ENCODE results near the gene TRPM4. TPM values are rescaled to one million over a fixed set of nuclear protein-coding genes. Genes with fewer than 3 reads are reported as not detected.

Gene TRPM4
- polyA plus RNA-seq, 4 donors: 15.8 to 298 (median 92.6) TPM

DNA sequence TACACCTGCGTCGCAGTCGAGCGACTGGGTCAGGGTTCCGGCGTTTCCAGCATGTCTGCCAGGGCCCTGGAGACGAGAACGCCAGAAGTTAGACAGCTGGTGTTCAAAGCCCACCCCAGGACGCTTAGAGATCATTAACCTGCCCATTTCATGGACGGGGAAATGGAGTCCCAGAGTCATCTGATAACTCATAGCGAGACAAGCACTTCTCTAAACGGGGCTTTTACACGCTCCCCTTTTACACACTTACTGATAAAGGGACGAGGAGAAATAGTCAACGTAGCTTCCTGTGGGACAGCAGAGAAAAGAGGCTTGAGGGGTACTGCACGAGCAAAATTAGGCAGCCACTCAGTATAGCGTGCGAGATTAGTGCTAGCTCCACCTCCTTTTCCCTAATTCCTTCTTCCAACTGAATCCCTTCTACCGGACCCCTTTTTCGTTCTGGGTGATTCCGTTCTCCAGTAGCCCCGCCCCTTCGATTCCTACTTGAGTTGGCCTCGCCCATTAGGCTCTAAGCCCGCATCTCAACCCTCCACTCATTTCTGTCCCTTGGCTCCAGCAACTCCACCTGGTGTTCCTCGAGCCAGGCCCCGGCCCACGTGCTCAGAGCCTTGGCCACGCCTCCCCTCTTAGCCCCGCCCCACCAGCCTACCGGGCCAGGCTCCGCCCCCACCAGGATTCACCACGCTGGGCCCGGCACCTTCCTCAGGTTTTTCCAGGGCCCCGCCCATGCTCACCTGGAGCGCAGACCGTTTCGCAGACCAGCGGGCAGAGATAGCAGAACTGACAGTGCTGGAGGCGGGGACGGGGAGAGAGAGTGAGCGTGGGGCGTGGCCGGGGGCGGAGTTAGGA, 6.1 kb upstream of the TRPM4 start:
- Histone ChIP-seq H3K27me3 (ENCODE audit: control insufficient read depth in 3 of 3, insufficient read depth in 3 of 3, low read length in 3 of 3) (peaks cover 0 to 74% (median 0%) of the 10 kb centered on the region in 3 donors), H3K36me3 (ENCODE audit: control insufficient read depth in 3 of 3, insufficient read depth in 2 of 3, low read depth in 1 of 3, low read length in 3 of 3) (no peaks in the 10 kb centered on the region), H3K27ac (ENCODE audit: low read depth in 1 of 3, low read length in 2 of 3) (peak overlapping the region; percentile 79 to 95 (median 88)), H3K9me3 (ENCODE audit: control insufficient read depth in 2 of 2, insufficient read depth in 1 of 2, low read depth in 1 of 2, low read length in 1 of 2) (peaks cover 0 to 14% of the 10 kb centered on the region in 2 donors), H3K4me3 (ENCODE audit: low read depth in 1 of 3, low read length in 3 of 3) (peak overlapping the region in 2 of 3 donors; percentile 59 to 67), H3K4me1 (ENCODE audit: control insufficient read depth in 3 of 3, insufficient read depth in 2 of 3, low read depth in 1 of 3, low read length in 2 of 3) (peaks cover 0 to 29% (median 4%) of the 10 kb centered on the region in 3 donors)
- 2 to 8% (median 6%) methylated on average over 45 of the region's 45 CpGs for WGBS, 3 donors
- DNase-seq (peak; percentile 82 to 98), FAIRE-seq (no peak)

DNA sequence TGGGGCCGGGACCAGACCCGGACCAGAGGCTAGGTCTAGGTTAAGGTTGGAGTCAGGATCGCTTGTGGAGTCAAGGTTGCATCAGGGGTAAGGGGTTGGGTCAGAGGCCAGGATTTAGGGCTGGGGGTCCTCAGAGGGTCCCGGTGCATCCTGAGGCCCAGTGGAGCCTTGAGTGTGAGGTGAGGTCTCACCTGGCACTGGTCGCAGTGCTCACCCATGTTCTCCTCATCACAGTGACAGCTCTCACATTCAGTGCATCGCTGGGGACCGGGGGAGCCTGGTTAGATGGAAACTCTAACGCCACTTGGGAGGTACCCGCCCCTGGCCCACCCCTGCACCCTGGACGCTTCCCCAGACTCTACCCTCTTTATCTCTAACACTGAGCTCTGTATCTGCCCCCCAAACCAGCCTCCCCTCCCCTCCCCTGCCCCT, 5.5 kb upstream of the TRPM4 start:
- Histone ChIP-seq H3K27me3 (ENCODE audit: control insufficient read depth in 3 of 3, insufficient read depth in 3 of 3, low read length in 3 of 3) (peaks cover 0 to 71% (median 0%) of the 10 kb centered on the region in 3 donors), H3K27ac (ENCODE audit: low read depth in 1 of 3, low read length in 2 of 3) (no peak overlapping the region), H3K4me3 (ENCODE audit: low read depth in 1 of 3, low read length in 3 of 3) (no peak overlapping the region), H3K36me3 (ENCODE audit: control insufficient read depth in 3 of 3, insufficient read depth in 2 of 3, low read depth in 1 of 3, low read length in 3 of 3) (no peaks in the 10 kb centered on the region), H3K4me1 (ENCODE audit: control insufficient read depth in 3 of 3, insufficient read depth in 2 of 3, low read depth in 1 of 3, low read length in 2 of 3) (peaks cover 0 to 29% (median 4%) of the 10 kb centered on the region in 3 donors), H3K9me3 (ENCODE audit: control insufficient read depth in 2 of 2, insufficient read depth in 1 of 2, low read depth in 1 of 2, low read length in 1 of 2) (peaks cover 0 to 14% of the 10 kb centered on the region in 2 donors)
- DNase-seq (no peak), FAIRE-seq (no peak)
- WGBS, 3 donors: 17 to 25% (median 25%) methylated on average over 8 to 10 of the region's 10 CpGs

DNA sequence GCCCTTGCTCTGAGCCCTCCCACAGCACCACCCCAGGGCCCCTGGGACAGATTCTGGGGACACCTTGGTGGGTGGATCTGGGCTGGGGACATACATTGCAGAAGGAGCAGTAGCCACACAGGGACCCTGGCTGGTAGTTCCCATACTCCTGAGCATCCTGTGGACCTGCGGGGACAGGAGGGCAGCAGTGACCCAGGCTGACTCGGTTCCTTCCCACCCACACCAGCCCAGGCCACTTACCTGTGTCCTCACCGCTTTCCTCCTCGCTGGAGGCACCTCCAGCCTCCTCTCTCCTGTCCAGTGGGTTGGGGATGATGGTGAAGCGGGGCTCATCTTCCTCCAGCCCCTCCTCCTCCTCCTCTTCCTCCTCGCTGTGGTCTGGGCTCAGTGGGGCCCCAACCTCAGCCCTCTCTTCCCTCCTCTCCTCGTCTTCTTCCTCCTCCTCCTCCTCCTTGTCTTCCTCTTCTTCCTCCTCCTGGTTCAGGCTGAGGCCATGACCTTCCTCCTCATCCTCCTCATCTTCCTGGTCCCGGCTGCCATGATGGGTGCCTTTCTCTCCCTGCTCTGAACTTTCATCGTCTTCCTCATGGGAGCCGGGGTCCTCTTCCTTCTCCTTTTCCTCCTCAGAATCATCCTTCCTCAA, 4.3 kb upstream of the TRPM4 start:
- H3K27me3 ChIP-seq (ENCODE audit: control insufficient read depth in 3 of 3, insufficient read depth in 3 of 3, low read length in 3 of 3): peaks cover 0 to 72% (median 0%) of the 10 kb centered on the region in 3 donors
- 88 to 95% (median 90%) methylated on average over 8 to 10 of the region's 10 CpGs for WGBS, 3 donors
- H3K4me3 ChIP-seq (ENCODE audit: low read depth in 1 of 3, low read length in 3 of 3): no peak overlapping the region
- FAIRE-seq: no peak
- peaks cover 0 to 14% of the 10 kb centered on the region in 2 donors for H3K9me3 ChIP-seq (ENCODE audit: control insufficient read depth in 2 of 2, insufficient read depth in 1 of 2, low read depth in 1 of 2, low read length in 1 of 2)
- H3K27ac ChIP-seq (ENCODE audit: low read depth in 1 of 3, low read length in 2 of 3): no peak overlapping the region
- DNase-seq: no peak
- no peaks in the 10 kb centered on the region for H3K36me3 ChIP-seq (ENCODE audit: control insufficient read depth in 3 of 3, insufficient read depth in 2 of 3, low read depth in 1 of 3, low read length in 3 of 3)
- H3K4me1 ChIP-seq (ENCODE audit: control insufficient read depth in 3 of 3, insufficient read depth in 2 of 3, low read depth in 1 of 3, low read length in 2 of 3): peaks cover 0 to 32% (median 4%) of the 10 kb centered on the region in 3 donors

DNA sequence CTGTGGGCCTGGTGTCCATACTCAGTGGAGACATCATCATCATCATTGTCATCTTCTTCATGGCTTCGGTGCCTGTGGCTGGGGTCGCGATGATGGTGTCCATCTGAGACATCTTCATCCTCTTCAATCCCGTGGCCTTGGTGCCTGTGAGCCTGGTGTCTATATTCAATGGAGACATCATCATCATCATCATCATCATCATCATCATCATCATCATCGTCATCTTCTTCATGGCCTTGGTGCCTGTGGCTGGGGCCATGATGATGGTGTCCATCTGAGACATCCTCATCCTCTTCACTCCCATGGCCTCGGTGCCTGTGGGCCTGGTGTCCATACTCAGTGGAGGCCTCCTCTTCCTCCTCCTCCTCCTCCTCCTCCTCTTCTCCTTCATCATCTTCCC, 3.3 kb upstream of the TRPM4 start:
- WGBS, 3 donors: 96 to 97% (median 96%) methylated on average over 6 of the region's 6 CpGs
- no peak overlapping the region for H3K4me3 ChIP-seq (ENCODE audit: low read depth in 1 of 3, low read length in 3 of 3)
- DNase-seq (no peak), FAIRE-seq (no peak)
- H3K9me3 ChIP-seq (ENCODE audit: control insufficient read depth in 2 of 2, insufficient read depth in 1 of 2, low read depth in 1 of 2, low read length in 1 of 2): peaks cover 0 to 14% of the 10 kb centered on the region in 2 donors
- peaks cover 0 to 68% (median 0%) of the 10 kb centered on the region in 3 donors for H3K27me3 ChIP-seq (ENCODE audit: control insufficient read depth in 3 of 3, insufficient read depth in 3 of 3, low read length in 3 of 3)
- H3K4me1 ChIP-seq (ENCODE audit: control insufficient read depth in 3 of 3, insufficient read depth in 2 of 3, low read depth in 1 of 3, low read length in 2 of 3): peaks cover 0 to 28% (median 4%) of the 10 kb centered on the region in 3 donors
- H3K36me3 ChIP-seq (ENCODE audit: control insufficient read depth in 3 of 3, insufficient read depth in 2 of 3, low read depth in 1 of 3, low read length in 3 of 3): no peaks in the 10 kb centered on the region
- H3K27ac ChIP-seq (ENCODE audit: low read depth in 1 of 3, low read length in 2 of 3): no peak overlapping the region

DNA sequence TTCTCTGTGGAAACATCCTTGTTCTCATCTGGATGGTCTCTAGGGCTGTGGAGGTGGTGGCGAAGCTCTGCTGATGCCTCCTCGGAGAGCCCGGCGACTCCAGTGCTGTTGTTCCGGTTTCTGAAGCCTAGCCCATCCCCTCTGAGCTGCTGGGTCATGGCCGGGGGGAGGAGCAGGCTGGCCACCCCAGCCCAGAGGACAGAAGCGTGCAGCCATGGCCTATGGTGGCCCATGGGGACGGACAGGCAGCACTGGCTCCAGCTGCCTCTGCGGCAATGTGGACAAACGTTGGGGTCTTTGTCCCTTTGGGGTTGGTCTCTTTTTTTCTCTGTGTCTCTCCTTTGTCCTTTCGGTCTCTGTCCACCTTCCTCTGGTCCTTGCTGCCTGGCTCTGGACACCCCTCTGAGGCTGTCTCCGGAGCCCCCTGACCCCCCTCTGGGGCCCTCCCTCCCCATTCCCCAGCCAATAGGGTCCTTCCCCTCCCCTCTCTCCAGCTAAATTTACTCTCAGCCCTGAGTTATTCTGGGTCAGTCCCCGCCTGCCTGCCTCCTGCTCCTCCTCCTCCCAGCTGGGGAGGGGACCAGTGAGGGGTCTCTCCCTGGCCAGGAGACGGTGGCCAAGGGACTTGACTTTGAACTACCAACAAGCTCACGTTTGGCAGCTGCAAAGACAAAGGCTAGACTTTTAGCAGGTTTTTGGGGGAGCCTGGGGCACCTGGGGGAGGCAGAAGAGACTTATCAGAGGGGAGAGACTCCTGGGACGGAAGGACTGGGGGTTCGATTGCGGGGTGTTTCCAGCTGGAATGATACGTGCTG, 2.4 kb upstream of the TRPM4 start, which contains the start of gene HRC:
TSS of gene HRC (minus strand) at position 392 of the 815 bp plus-strand sequence. CDS start at position 233, 159 bp downstream.
- DNase-seq (no peak), FAIRE-seq (no peak)
- Histone ChIP-seq H3K36me3 (ENCODE audit: control insufficient read depth in 3 of 3, insufficient read depth in 2 of 3, low read depth in 1 of 3, low read length in 3 of 3) (no peaks in the 10 kb centered on the region), H3K4me1 (ENCODE audit: control insufficient read depth in 3 of 3, insufficient read depth in 2 of 3, low read depth in 1 of 3, low read length in 2 of 3) (peaks cover 0 to 19% (median 4%) of the 10 kb centered on the region in 3 donors), H3K4me3 (ENCODE audit: low read depth in 1 of 3, low read length in 3 of 3) (no peak within 1 kb of the TSS), H3K9me3 (ENCODE audit: control insufficient read depth in 2 of 2, insufficient read depth in 1 of 2, low read depth in 1 of 2, low read length in 1 of 2) (peaks cover 0 to 14% of the 10 kb centered on the region in 2 donors), H3K27ac (ENCODE audit: low read depth in 1 of 3, low read length in 2 of 3) (peak within 1 kb of the TSS in 1 of 3 donors; percentile 24), H3K27me3 (ENCODE audit: control insufficient read depth in 3 of 3, insufficient read depth in 3 of 3, low read length in 3 of 3) (peaks cover 0 to 58% (median 0%) of the 10 kb centered on the region in 3 donors)
- 56 to 86% (median 78%) methylated on average over 13 to 19 of the region's 19 CpGs for WGBS, 3 donors

DNA sequence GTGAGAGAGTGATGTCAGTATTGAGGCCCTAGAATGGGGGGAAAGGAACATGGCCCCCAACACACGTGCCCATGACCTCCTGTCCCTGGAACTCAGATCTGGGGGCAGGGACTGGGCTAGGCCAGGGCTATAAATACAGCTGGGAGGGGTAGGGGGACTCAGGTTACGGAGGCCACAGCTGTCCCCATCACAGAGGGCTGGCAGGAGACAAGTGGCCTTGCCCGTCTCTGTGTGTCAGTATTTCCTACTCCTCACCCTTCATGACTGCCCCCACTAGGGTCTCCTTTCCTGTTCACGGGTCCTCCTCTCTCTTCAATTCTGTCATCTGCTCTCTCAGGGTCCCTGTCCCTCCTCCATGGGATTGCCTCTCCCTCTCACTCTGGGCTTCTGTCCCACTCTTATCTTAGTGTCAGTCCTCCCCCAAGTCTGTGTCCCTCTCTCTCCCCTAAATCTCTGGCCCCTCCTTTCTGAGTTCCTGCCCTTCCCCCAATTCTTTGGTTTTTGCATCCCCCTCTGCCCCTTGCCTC, 1.7 kb upstream of the TRPM4 start:
- Histone ChIP-seq H3K4me3 (ENCODE audit: low read depth in 1 of 3, low read length in 3 of 3) (no peak overlapping the region), H3K4me1 (ENCODE audit: control insufficient read depth in 3 of 3, insufficient read depth in 2 of 3, low read depth in 1 of 3, low read length in 2 of 3) (peaks cover 0 to 14% (median 4%) of the 10 kb centered on the region in 3 donors), H3K36me3 (ENCODE audit: control insufficient read depth in 3 of 3, insufficient read depth in 2 of 3, low read depth in 1 of 3, low read length in 3 of 3) (no peaks in the 10 kb centered on the region), H3K27me3 (ENCODE audit: control insufficient read depth in 3 of 3, insufficient read depth in 3 of 3, low read length in 3 of 3) (peaks cover 0 to 54% (median 0%) of the 10 kb centered on the region in 3 donors), H3K27ac (ENCODE audit: low read depth in 1 of 3, low read length in 2 of 3) (peak overlapping the region in 1 of 3 donors; percentile 24), H3K9me3 (ENCODE audit: control insufficient read depth in 2 of 2, insufficient read depth in 1 of 2, low read depth in 1 of 2, low read length in 1 of 2) (peaks cover 0 to 13% of the 10 kb centered on the region in 2 donors)
- FAIRE-seq (no peak), DNase-seq (no peak)
- WGBS, 3 donors: 51 to 66% (median 56%) methylated on average over 4 of the region's 4 CpGs

DNA sequence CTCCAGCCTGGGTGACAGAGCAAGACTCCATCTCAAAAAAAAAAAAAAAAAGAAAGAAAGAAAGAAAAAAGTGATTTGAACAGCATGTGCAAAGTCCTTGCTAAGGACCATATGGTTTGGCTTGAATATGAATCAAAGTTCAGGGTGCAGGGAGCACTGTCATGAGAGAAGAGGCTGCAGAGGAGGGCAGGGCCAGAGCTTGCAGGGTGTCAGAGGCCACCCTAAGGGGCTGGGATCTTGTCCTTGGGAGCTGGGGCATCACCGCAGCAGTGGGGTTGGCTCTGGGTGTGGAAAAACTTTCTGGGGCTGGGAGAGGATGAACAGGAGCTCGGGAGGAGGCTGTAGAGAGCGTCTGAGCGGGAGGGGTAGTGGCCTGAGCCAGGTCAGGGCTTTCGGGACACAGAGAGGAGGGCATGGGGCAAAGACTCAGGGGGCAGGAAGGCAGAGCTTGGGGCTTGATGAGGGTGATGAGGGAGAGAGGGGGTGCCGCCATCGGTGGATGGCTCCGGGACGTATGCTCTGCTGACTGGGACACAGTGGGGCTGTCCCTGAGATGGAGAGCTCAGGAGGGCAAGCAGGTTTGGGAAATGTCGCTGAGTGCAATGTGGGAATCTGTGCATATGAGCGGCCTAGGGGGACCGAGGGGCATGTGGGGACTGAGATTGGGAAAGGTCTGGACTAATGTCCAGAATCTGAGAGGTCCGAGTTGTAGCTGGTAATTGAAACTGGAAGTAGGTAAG, 3.0 kb downstream of the TRPM4 start:
- WGBS, 3 donors: 57 to 80% (median 66%) methylated on average over 13 of the region's 13 CpGs
- peak overlapping the region in 2 of 3 donors; percentile 8 to 17 for H3K27ac ChIP-seq (ENCODE audit: low read depth in 1 of 3, low read length in 2 of 3)
- H3K4me1 ChIP-seq (ENCODE audit: control insufficient read depth in 3 of 3, insufficient read depth in 2 of 3, low read depth in 1 of 3, low read length in 2 of 3): peaks cover 0 to 11% (median 2%) of the 10 kb centered on the region in 3 donors
- H3K36me3 ChIP-seq (ENCODE audit: control insufficient read depth in 3 of 3, insufficient read depth in 2 of 3, low read depth in 1 of 3, low read length in 3 of 3): peaks cover 0 to 2% (median 0%) of the 10 kb centered on the region in 3 donors
- H3K27me3 ChIP-seq (ENCODE audit: control insufficient read depth in 3 of 3, insufficient read depth in 3 of 3, low read length in 3 of 3): peaks cover 0 to 54% (median 0%) of the 10 kb centered on the region in 3 donors
- FAIRE-seq (no peak), DNase-seq (peak; percentile 34 to 77)
- no peaks in the 10 kb centered on the region for H3K9me3 ChIP-seq (ENCODE audit: control insufficient read depth in 2 of 2, insufficient read depth in 1 of 2, low read depth in 1 of 2, low read length in 1 of 2)
- peak overlapping the region in 1 of 3 donors; percentile 14 for H3K4me3 ChIP-seq (ENCODE audit: low read depth in 1 of 3, low read length in 3 of 3)

All from small intestine (tissue), 7 donors.